Skin of body (tissue), 2 donors: ENCODE results near the gene UTS2B. TPM values are rescaled to one million over a fixed set of nuclear protein-coding genes. Genes with fewer than 3 reads are reported as not detected.

Source experiments
- DNase-seq: peaks from one replicate; lab custom pipeline; 2025; lab: John Stamatoyannopoulos, UW
- total RNA-seq: library from RNA; depleted of rRNA; stranded (reverse); fragments of >200 nt; gene quantifications from one replicate; pipeline ENCODE4 v1.2.3, GENCODE V29; 2014

UTS2B gene
- total RNA-seq, 1 donor from 2014 or later = 0.39 TPM

DNA sequence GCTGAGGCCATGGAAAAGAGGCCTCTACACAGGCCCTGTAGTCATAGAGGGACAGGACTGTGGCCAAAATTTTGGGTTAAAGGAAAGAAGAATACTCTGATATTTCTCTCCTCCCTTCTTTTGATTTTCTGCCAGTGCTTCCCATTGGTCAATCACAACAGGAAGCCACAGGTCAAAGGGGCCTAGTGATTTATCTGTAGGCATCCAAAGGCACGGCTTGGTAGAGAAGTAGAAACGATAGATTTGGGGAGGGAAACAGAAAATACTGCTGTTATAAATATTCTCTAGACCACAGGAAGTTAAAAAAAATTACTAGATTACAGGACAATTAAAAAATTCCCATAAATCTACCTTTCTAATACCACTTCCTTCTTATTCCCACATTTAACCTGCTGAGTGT lies 2.8 kb downstream of the UTS2B start:
- DNase-seq = no peak

DNA sequence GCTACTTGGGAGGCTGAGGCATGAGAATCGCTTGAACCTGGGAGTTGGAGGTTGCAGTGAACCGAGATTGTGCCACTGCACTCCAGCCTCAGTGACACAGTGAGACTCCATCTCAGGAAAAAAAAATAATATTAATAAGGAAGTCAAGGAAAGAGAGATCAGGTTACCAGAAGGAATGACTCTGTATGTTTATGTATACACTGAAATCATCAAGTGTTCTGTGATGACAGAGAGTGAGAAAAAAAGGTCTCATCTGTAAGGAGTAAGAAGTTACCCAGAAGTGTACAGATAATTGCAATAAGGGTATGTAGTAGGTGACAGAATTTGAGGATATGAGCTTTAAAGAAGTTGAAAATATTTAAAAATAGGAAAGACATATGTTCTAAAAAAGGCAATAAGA lies 5.4 kb downstream of the UTS2B start:
- DNase-seq = no peak

DNA sequence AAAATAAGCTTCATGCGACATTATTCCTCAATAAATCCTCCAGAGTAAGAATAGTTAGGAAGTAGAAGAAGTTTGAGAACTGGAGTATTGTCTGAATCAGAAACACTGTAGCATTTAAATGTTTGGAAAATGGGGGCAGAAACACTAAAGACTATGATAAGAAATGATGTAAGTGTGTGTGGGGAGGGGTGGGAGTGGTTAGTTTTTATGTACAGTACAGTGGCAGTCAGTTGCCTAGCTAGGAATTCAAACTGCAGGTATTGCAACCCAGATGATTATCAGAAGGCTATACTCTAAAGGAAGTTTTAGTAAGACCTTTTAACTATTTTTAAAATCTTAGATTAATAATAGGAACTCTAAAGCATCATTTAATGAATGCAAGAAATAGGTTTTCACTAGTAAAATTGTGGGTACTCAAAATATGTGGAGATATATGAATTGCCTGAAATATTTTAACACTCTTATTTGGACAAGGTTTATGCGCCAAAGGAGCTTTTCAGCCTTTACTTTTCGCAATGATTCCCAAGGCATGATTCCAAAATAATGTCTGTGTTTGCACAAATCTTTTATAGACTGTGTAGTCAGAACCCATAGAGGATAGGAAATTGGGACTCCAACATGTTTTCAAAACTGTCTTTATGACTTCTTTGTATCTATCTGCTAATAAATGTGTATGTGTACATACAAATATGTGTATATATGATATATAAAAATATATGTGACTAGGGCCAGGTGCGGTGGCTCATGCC lies 9.1 kb downstream of the UTS2B start:
- DNase-seq = no peak

DNA sequence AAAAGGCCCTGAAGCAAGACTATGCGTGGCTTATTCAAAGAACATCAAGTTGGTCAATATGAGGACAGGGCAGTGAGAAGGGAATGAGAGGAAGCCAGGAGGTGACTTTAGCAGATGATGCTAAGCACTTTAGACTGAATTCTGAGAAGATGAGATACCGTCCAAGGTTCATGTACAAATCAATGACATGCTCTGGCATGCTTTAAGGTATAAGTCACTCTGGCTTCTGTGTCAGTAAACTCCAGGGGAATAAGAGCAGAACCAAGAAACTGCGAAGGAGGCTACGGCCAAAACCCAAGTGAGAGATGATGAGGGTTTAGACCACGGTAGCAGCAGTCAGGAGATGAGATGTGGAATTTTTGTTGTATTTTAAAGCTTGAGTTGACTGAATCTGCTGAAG lies 10.0 kb downstream of the UTS2B start:
- no peak for DNase-seq

DNA sequence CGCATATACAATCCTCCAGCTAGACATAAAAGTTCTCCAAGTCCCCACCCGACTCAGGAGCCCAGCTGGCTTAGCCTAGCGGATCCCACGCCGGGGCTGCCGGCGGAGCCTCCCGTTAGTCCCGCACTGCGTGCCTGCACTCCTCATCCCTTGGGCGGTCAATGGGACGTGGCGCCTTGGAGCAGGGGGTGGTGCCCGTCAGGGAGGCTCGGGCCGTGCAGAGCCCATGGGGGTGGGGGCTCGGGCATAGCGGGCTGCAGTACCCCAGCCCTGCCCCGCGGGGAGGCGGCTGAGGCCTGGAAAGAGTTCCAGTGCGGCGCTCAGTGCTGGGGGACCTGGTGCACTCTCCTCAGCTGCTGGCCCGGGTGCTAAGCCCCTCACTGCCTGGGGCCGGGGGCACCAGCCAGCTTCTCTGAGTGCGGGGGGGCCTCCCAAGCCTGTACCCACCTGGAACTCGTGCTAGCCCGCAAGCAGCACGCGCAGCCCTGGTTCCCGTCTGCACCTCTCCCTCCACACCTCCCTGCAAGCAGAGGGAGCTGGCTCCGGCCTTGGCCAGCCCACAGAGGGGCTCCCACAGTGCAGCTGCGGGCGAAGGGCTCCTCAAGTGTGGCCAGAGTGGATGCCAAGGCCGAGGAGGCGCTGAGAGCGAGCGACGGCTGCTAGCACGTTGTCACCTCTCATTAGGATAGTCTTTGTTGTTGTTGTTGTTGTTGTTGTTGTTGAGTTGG lies 13.3 kb downstream of the UTS2B start:
- DNase-seq = no peak

DNA sequence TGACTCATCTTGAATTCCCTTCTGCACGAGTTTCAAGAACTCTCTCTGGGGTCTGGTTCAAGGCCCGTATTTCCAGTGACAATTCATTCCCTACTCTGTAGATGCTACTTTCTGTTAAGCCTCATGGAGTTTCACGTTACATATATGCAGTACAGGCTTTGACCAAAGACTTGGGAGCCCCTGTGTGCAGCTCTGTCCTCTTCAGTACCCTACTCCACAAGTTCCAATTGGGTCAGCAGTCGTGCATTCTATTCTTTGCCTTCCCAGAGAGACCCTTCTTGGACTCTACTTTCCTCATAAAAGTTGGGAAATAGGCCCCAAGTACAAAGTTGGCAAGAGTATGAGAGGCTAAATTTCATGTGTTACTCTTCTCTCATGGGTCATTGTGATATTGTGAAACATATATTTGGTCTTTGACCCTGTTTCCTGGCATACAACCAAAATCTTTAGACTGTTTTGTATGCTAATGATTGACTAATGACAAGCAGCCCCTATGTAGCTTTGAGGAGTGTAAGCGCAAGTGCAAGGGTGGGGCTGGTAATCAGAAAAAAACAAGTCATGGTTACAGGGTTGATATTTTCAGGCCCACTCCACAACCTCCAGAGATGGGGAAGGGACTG lies 16.1 kb downstream of the UTS2B start:
- DNase-seq = no peak

DNA sequence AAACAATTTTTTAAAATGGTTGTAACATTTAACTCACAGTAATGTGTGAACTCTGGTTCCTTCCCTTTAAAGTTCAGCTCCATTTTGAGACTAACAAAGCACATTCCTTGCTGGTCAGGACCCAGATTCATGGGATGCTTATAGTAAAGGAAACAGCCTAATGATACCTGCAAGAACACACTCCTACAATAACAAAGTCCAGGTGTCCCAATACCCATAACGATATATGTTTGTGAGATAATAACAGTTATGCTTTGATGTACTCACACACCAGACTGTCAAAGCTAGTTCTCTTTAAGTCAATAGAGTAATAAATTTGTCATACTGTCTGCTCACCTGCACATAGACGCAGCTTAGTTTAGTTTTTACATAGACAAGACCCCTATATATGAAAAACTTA lies 17.0 kb downstream of the UTS2B start:
- DNase-seq = no peak

DNA sequence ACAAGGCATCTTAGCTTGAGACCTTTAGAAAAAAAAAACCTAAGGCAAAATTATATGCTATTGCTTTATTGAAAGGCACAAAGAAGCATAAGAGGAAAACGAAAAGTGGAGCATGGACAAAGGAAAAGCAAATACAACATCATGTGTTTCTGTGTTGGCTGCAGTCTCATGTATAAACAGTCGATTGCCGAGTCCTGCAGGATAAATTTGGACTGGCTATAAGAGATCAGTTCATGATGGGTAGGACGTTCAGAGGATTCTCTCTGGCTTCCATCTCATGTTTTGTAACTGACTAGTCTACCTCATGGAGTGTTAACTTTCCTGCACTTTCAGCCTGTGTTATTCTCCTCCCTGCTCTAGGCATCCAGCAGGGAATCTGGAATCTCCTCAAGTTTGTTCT lies 23.0 kb downstream of the UTS2B start:
- no peak for DNase-seq

DNA sequence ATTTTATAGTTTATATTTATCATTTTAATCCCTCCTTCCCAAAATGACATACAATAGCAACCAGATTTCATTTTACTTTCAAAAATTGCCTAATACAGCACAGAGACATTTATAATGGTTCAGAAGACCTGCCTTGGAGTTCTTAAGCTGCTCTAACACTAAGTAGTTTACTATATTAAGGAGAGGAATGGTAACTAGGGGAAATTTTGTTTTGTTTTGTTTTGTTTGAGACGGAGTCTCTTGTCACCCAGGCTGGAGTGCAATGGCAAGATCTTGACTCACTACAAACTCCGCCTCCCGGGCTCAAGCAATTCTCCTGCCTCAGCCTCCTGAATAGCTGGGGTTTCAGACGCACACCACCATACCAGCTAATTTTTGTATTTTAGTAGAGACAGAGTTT lies 23.9 kb downstream of the UTS2B start:
- no peak for DNase-seq

DNA sequence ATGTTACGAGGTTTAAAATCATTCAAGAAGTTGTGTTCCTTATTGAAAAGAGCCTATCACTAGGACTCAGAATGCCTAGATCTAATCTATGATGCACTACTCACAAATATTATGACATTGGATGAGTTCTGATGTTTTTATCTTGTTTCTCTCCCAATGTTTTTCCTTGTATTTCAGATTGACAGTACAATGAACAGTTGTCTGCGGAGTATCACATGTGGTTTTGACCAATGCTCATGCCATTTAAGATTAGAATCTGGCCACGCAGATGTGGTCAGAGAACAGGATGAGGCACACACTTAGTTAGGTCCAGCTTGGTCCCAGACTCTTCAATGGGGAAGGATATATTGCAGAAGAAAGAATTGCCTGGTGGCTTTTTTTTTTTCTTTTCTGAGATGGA lies 26.7 kb downstream of the UTS2B start:
- no peak for DNase-seq

DNA sequence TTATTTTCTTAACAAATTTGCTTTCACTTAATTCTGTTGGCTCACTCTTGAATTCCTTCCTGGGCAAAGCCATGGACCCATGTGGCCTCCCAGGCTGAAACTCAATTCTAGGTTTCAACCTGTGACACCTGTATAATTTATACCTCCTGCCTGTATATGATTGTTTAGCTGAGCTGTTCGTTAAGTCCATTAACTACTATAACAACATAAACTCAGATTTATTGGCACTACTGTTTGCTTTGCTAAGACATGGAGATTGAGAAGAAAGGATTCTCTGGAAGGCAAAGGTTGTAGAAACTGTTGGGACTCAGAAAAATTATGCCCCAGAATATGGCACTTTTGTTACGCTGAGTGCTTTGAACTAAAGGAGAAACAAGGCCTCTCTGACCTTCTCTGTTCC lies 27.9 kb downstream of the UTS2B start:
- no peak for DNase-seq

DNA sequence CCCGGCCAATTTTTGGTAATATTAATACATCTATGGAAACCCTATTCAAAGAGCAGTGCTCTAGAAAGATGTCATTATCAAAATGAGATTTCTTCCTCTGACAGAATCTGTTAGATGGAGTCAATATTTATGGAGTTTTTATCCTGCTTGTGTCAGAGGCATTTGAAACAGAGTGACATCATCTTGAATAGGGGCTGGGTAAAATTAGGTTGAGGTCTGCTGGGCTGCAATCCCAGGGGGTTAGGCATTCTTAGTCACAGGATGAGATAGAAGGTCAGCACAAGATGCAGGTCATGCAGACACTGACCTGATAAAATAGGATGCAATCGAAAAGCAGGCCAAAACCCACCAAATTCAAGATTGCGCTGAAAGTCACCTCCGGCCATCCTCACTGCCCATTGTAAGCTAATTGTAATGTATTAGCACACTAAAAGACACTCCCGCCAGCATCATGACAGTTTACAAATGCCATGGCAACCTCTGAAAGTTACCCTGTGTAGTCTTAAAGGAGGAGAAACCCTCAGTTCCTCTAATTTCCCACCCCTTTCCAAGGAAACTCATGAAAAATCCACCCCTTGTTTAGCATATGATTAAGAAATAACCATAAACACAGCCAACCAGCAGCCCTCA lies 28.4 kb downstream of the UTS2B start:
- no peak for DNase-seq

DNA sequence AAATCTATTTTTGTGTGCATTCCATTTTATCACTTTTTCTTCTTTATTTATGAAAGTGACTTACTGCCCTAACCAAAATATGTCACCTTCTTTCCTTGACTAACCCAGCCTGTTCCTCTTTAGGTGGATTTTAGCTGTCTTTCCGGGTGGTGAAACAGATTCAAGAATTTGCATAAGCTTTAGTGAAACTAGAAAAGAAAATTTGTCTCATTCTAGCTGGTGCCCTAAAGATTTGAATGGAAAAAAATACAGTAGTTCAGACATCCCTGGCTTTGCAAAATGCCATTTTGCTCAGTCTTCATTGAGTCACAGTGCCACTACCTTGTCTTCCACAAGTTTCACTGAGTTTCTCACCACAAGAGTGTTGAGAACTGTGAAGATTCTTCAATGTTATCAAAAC lies 29.3 kb downstream of the UTS2B start:
- DNase-seq = no peak

DNA sequence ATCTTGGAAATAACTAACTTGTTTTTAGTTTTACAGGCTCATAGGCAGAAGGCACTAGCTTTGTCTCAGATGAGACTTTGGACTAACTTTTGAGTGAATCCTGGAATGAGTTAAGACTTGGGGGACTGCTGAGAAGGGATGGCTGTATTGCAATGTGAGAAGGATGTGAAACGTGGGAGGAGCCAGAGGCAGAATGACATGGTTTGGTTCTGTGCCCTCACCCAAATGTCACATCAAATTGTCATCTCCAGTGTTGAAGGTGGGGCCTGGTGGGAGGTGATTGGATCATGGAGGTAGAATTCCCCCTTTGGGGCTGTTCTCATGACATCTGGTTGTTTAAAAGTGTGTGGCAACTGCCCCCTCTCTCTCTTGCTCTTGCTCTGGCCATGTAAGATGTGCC lies 29.9 kb downstream of the UTS2B start:
- no peak for DNase-seq

DNA sequence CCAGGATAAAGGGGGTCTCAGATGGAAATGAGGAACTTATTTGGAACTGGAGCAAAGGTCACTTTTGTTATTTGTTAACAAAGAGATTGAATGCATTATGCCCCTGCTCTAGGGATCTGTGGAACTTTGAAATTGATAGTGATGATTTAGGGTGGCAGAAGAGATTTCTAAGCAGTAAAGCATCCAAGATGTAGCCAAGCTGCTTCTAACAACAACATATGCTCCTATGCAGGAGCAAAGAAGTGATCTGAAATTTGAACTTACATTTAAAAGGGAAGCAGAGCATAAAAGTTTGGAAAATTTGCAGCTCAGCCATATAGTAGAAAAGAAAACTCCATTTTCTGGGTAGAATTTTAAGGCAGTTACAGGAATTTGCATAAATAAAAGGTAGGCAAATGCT lies 31.5 kb downstream of the UTS2B start:
- DNase-seq = no peak

DNA sequence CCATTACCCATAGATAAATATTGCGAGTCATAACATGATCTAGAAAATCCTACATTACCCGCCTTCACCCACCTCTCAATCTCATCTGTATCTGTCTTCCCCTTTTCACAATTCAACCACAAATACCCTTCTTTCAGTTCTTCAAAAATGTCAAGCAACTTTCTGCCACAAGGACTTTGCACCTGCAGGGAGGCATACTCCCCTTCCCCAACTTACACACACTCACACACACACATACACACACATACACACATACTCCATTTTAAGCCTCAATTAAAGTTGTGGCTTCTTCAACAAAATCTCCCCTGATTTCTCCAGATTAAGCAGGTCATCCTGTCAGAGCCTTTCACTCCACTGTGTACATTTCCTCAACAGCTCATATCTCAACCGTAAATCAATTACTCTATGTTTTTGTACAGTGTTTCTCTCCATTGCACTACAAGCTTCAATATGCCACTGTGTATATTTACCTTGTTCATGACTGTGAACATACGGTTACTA lies 34.2 kb downstream of the UTS2B start:
- no peak for DNase-seq

DNA sequence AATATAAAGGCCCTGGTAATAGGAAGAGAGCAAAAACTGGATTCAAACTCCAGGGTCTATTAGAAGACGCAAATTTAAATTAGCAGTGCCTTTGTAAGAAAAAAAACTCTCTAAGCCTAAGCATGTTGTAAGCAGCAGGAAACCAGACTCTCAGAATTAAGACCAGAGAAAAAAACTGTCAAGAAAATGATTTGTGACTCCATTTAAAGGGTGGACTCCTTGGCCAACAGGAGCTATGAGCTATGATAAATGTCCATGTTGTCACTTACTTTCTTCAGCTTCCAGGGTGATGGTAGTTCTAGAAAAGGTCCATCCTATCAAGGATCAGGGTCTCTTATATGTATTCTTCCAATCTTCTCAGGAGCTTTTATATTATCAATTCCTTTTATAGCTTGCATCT lies 36.0 kb downstream of the UTS2B start:
- no peak for DNase-seq

DNA sequence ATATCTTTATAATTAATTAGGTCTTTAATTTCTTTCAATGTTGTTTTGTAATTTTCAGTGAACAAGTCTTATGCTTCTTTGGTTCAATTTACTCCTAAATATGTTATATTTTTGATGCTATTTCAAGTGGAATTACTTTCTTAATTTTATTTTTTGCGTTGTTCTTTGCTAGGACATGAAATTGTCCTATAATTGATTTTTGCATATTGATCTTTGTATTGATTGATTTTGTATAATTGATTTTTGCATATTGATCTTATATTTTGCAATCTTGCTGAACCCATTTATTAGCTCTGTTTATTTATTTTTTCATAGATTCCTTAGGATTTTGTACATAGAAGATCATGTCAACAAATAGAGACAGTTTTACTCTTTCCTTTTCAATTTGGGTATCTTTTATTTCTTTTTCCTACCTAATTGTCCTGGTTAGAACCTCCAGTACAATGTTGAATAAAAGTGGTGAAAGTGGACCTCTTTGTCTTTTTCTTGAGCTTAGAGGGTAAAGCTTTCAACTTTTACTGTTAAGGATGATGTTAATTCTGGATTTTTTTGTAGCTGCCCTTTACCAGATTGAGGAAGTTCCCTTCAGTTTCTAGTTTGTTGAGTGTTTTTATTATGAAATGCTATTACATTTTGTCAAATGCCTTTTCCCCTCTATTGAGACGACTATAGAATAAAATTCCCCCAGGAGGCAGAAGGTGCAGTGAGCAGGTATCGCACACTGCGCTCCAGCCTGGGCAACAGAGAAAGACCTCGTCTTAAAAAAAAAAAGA lies 37.9 kb downstream of the UTS2B start:
- DNase-seq = no peak

DNA sequence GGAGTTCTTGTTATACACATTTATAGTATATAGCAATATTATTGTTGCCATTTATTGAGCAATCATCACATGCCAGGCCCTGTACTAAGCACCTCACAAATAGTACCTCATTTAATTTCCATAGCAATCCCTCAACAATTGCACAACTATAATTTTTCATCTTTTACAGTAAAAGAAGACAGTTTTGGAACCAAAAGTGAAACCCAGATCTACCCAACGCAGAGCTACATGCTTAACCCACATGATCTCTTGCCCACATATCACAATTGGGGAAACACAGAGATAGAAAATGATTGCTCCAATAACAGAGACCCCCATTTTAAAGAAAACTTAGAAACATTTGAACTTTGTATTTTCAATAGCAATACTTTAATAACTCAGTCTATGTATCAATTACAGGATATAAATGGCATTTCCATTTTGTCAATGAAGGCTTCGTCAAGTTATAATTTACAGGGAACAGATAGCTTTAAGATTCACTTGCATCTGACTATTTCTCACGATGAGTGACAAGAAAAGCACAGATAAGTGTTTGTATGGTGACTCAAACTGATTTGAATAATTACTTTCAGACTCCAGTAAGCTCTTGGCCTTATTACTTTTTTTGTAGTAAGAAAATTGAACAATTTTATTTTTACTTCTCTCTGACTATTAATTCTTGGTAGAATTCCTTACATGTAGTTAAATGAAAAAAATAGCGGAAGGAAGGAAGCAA lies 39.9 kb downstream of the UTS2B start:
- no peak for DNase-seq

DNA sequence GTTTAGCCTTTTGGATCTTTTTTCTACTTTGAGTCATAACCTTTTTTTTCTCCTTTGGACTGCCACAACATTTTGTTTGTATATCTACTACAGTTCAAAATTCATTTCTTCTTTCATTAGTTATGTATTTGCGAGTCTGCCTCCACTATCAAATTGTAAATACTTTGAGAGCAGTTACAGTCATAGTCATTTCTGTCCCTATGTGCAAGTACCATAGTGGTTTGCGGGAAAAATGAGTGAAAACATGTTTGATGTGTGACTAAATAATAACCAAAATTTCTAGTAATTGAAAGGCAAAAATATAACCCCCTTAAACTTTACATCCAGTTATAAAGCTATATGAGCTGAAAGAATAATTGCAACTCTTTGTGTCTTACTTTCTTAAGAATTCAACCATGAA lies 46.9 kb downstream of the UTS2B start:
- DNase-seq = no peak
